ENCODE measurements around the gene C2orf92.
"Not testable (repeated sequence)": the region's sequence is repeated elsewhere in the genome, so short reads cannot be mapped to it uniquely, and the experiment has no call there.

Gene C2orf92

DNA sequence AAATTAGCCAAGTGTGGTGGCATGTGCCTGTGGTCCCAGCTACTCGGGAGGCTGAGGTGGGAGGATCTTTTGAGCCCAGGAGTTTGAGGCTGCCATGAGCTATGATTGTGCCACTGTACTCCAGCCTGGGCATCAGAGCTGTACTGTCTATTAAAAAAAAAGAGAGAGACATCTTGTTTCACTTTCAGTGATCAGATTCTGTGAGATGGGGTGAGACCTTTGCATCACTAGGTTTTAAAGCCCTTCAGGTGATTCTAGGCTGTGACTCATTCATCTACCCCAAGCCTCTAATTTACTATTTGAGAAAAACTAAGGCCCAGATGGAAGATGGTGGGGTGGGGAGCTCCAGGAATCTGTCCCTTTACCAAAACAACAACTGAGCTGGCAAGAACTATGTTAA, 7.1 kb downstream of the C2orf92 start:
- TF ChIP-seq, protein P1, sequence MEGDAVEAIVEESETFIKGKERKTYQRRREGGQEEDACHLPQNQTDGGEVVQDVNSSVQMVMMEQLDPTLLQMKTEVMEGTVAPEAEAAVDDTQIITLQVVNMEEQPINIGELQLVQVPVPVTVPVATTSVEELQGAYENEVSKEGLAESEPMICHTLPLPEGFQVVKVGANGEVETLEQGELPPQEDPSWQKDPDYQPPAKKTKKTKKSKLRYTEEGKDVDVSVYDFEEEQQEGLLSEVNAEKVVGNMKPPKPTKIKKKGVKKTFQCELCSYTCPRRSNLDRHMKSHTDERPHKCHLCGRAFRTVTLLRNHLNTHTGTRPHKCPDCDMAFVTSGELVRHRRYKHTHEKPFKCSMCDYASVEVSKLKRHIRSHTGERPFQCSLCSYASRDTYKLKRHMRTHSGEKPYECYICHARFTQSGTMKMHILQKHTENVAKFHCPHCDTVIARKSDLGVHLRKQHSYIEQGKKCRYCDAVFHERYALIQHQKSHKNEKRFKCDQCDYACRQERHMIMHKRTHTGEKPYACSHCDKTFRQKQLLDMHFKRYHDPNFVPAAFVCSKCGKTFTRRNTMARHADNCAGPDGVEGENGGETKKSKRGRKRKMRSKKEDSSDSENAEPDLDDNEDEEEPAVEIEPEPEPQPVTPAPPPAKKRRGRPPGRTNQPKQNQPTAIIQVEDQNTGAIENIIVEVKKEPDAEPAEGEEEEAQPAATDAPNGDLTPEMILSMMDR (IDR thresholded peaks at IDR 0.05; ENCODE audit: insufficient read depth, low read length, poor library complexity, severe bottlenecking): no peak
- no peak for DNase-seq (ENCODE audit: extremely low read depth, insufficient read length)
- Histone ChIP-seq H3K4me3 (replicated peaks; ENCODE audit: low read depth, low read length) (no peak overlapping the region), H3K36me3 (ENCODE audit: control insufficient read depth, insufficient read depth, low read length) (no peaks in the 10 kb centered on the region), H3K27me3 (replicated peaks; ENCODE audit: control insufficient read depth, insufficient read depth, low read length) (no peaks in the 10 kb centered on the region)

GRCh38 chr2:97677480-97677879, 8.0 kb downstream of the C2orf92 start:
- Histone ChIP-seq H3K36me3 (ENCODE audit: control insufficient read depth, insufficient read depth, low read length) (no peaks in the 10 kb centered on the region), H3K27me3 (replicated peaks; ENCODE audit: control insufficient read depth, insufficient read depth, low read length) (no peaks in the 10 kb centered on the region), H3K4me3 (replicated peaks; ENCODE audit: low read depth, low read length) (no peak overlapping the region)
- TF ChIP-seq, protein P1 (IDR thresholded peaks at IDR 0.05; ENCODE audit: insufficient read depth, low read length, poor library complexity, severe bottlenecking): no peak
- no peak for DNase-seq (ENCODE audit: extremely low read depth, insufficient read length)

DNA sequence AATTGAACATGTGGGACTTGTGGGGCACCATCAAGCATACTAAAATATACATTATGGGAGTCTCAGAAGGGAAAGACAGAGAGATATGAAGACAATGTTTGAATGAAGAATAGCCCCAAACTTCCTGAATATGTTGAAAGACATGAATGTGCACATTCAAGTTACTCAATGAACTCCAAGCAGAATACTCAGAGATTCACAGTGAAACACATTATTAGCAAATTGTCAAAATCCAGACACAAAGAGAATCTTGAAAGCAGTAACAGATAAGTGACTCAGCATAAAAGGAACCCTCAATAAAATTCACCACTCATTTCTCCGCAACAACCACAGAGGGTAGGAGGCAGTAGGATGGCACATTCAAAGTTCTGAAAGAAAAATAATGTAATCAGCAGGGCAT, 8.8 kb downstream of the C2orf92 start:
- no peak for DNase-seq (ENCODE audit: extremely low read depth, insufficient read length)
- Histone ChIP-seq H3K36me3 (ENCODE audit: control insufficient read depth, insufficient read depth, low read length) (no peaks in the 10 kb centered on the region), H3K27me3 (replicated peaks; ENCODE audit: control insufficient read depth, insufficient read depth, low read length) (no peaks in the 10 kb centered on the region), H3K4me3 (replicated peaks; ENCODE audit: low read depth, low read length) (no peak overlapping the region)
- TF ChIP-seq, protein P1 (IDR thresholded peaks at IDR 0.05; ENCODE audit: insufficient read depth, low read length, poor library complexity, severe bottlenecking): no peak

GRCh38 chr2:97687235-97687634, 17.7 kb downstream of the C2orf92 start:
- not testable (repeated sequence) for H3K27me3 ChIP-seq (replicated peaks; ENCODE audit: control insufficient read depth, insufficient read depth, low read length); DNase-seq (ENCODE audit: extremely low read depth, insufficient read length); H3K4me3 ChIP-seq (replicated peaks; ENCODE audit: low read depth, low read length); H3K36me3 ChIP-seq (ENCODE audit: control insufficient read depth, insufficient read depth, low read length)

DNA sequence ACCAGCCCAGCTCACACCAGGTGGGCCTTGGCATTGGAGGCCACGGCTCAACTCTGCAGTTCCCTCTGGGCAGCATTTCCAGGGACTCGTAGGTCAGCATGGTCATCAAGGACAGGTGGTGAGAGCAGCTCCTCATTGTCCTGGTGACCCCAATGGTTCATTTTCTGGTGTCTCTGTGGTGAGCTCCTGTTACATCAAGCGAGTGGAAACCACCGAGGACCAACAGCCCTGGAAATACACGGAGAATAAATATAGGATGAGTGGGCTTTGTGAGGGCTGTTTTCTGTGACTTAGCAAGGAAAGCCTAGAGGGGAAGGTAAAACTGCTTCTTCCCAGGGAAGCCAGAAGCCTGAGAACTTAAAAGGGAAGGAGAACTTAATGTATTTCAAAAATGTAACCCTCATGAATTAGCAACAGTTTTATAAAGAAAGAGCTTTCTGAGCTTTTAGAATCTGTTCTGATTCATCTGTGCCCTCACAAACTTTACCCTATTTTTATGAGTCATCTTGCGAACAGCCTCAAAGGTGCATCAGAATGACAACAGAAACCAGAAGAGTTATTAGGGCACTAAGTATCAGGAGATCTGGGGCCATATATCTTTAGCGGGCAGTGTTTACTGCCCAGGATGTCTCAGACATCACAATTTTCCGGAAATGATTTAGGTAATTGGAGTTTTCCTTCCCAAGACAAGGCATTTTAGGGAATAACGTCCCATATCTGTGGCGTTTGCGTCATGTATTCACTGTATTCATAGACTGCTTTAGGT, 18.7 kb downstream of the C2orf92 start:
- no peak overlapping the region for H3K4me3 ChIP-seq (replicated peaks; ENCODE audit: low read depth, low read length)
- peak; percentile 25 for DNase-seq (ENCODE audit: extremely low read depth, insufficient read length)
- no peaks in the 10 kb centered on the region for H3K36me3 ChIP-seq (ENCODE audit: control insufficient read depth, insufficient read depth, low read length)
- H3K27me3 ChIP-seq (replicated peaks; ENCODE audit: control insufficient read depth, insufficient read depth, low read length): no peaks in the 10 kb centered on the region
- TF ChIP-seq, protein P1 (IDR thresholded peaks at IDR 0.05; ENCODE audit: insufficient read depth, low read length, poor library complexity, severe bottlenecking): no peak

DNA sequence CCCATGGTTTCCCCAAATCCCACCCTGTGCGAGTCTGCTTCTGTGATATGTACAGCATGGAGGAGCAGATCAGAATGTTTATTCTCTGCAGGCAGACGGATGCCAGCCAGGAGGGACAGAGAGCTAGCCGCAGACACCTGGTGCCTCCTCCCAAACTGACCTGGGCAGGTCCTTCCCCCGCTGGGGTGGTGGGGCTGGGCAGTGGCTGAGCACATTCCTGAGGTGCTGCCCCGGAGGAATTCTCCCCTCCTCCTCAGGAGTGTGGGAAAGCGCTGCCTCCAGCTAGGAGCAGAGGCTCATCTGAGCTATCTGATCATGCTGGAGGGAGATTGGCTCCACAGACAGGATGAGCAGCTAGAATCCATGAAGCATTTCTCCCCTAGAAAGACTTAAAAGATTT, 21.7 kb downstream of the C2orf92 start:
- Histone ChIP-seq H3K27me3 (replicated peaks; ENCODE audit: control insufficient read depth, insufficient read depth, low read length) (no peaks in the 10 kb centered on the region), H3K36me3 (ENCODE audit: control insufficient read depth, insufficient read depth, low read length) (no peaks in the 10 kb centered on the region), H3K4me3 (replicated peaks; ENCODE audit: low read depth, low read length) (no peak overlapping the region)
- DNase-seq (ENCODE audit: extremely low read depth, insufficient read length): no peak
- TF ChIP-seq, protein P1 (IDR thresholded peaks at IDR 0.05; ENCODE audit: insufficient read depth, low read length, poor library complexity, severe bottlenecking): no peak
